Measurements from ENCODE around the gene WNT9A. TPM values are rescaled to one million over a fixed set of nuclear protein-coding genes. Genes with fewer than 3 reads are reported as not detected.

WNT9A gene
- total and polyA plus RNA-seq, 4 experiments from 2014 or later, result 0.08 to 0.15 (median 0.08) TPM; not detected in 1

GRCh38 chr1:227870366-227870765 lies 77.4 kb downstream of the WNT9A start:
- POLR2A ChIA-PET (ENCODE audit: partially characterized antibody), result interaction anchor here (0.9 to 5.0 kb wide), 7 partner anchors 9 to 107 kb away, joined by 3 to 49 read pairs (median 7); no protein-coding TSS in a partner anchor
- Mint-ChIP-seq H3K27me3 (peaks cover 0 to 3% of the 10 kb centered on the region in 2 donors), H3K9me3 (peaks cover 0 to 17% (median 3%) of the 10 kb centered on the region in 8 donors), H3K36me3 (peaks cover 0 to 2% of the 10 kb centered on the region in 2 donors), H3K4me3 (peak overlapping the region; percentile 63 to 91 (median 81)), H3K4me1 (peaks cover 35 to 70% (median 41%) of the 10 kb centered on the region in 4 donors), H3K27ac (peak overlapping the region; percentile 34 to 95 (median 85))
- H3K9me3 ChIP-seq (ENCODE audit: control insufficient read depth in 1 of 2, low read length in 2 of 2), result no peaks in the 10 kb centered on the region
- H3K36me3 ChIP-seq (ENCODE audit: insufficient read depth, low read length), result no peaks in the 10 kb centered on the region
- peaks cover 36% of the 10 kb centered on the region for H3K4me1 ChIP-seq (ENCODE audit: insufficient read depth, low read length)
- intact Hi-C loops (cut with micrococcal nuclease), result no loop called here
- DNase-seq, result no peak
- no peak overlapping the region for H3K27ac ChIP-seq (ENCODE audit: low read depth, low read length)
- H3K4me3 ChIP-seq (ENCODE audit: low read length in 2 of 2), result no peak overlapping the region
- H3K27me3 ChIP-seq (ENCODE audit: insufficient read depth, low read length), result no peaks in the 10 kb centered on the region
- CTCF ChIA-PET (ENCODE audit: partially characterized antibody), result interaction anchor here (1.0 to 1.5 kb wide), 5 partner anchors 75 to 107 kb away, joined by 3 to 7 read pairs (median 4); no protein-coding TSS in a partner anchor

GRCh38 chr1:227869851-227870305 lies 77.9 kb downstream of the WNT9A start:
- ChIA-PET CTCF (ENCODE audit: partially characterized antibody) (interaction anchor here (1.0 to 1.5 kb wide), 6 partner anchors 13 to 107 kb away, joined by 3 to 7 read pairs (median 4); no protein-coding TSS in a partner anchor), POLR2A (ENCODE audit: partially characterized antibody) (interaction anchor here (0.9 to 5.0 kb wide), 7 partner anchors 10 to 106 kb away, joined by 3 to 49 read pairs (median 7); no protein-coding TSS in a partner anchor)
- Mint-ChIP-seq H3K27ac (peak overlapping the region; percentile 34 to 95 (median 85)), H3K4me1 (peaks cover 35 to 70% (median 41%) of the 10 kb centered on the region in 4 donors), H3K4me3 (peak overlapping the region; percentile 63 to 91 (median 81)), H3K9me3 (peaks cover 0 to 19% (median 5%) of the 10 kb centered on the region in 8 donors), H3K36me3 (peaks cover under 1 to 2% of the 10 kb centered on the region in 2 donors), H3K27me3 (peaks cover 0 to 2% of the 10 kb centered on the region in 2 donors)
- no peaks in the 10 kb centered on the region for H3K27me3 ChIP-seq (ENCODE audit: insufficient read depth, low read length)
- peak overlapping the region in 1 of 2 donors; percentile 27 for H3K4me3 ChIP-seq (ENCODE audit: low read length in 2 of 2)
- no peaks in the 10 kb centered on the region for H3K9me3 ChIP-seq (ENCODE audit: control insufficient read depth in 1 of 2, low read length in 2 of 2)
- no peak overlapping the region for H3K27ac ChIP-seq (ENCODE audit: low read depth, low read length)
- peak in 3 of 5 donors; percentile 22 to 31 (median 24) for DNase-seq
- peaks cover 36% of the 10 kb centered on the region for H3K4me1 ChIP-seq (ENCODE audit: insufficient read depth, low read length)
- intact Hi-C loops (cut with micrococcal nuclease), result no loop called here
- H3K36me3 ChIP-seq (ENCODE audit: insufficient read depth, low read length), result no peaks in the 10 kb centered on the region

- Mint-ChIP-seq H3K27ac (peak overlapping the region in 6 of 7 donors; percentile 71 to 95 (median 82)), H3K36me3 (peaks cover 3 to 4% of the 10 kb centered on the region in 2 donors), H3K27me3 (peaks cover 0 to under 1% of the 10 kb centered on the region in 2 donors), H3K4me3 (peak overlapping the region in 7 of 8 donors; percentile 39 to 91 (median 80)), H3K4me1 (peaks cover 35 to 69% (median 41%) of the 10 kb centered on the region in 4 donors), H3K9me3 (peaks cover 2 to 21% (median 9%) of the 10 kb centered on the region in 8 donors)
- no peaks in the 10 kb centered on the region for H3K9me3 ChIP-seq (ENCODE audit: control insufficient read depth in 1 of 2, low read length in 2 of 2)
- H3K4me1 ChIP-seq (ENCODE audit: insufficient read depth, low read length), result peaks cover 36% of the 10 kb centered on the region
- no peak overlapping the region for H3K27ac ChIP-seq (ENCODE audit: low read depth, low read length)
- ChIA-PET POLR2A (ENCODE audit: partially characterized antibody) (interaction anchor here (0.9 to 5.0 kb wide), 7 partner anchors 10 to 106 kb away, joined by 3 to 49 read pairs (median 7); no protein-coding TSS in a partner anchor), CTCF (ENCODE audit: partially characterized antibody) (interaction anchor here (1.0 to 1.5 kb wide), 6 partner anchors 14 to 106 kb away, joined by 3 to 7 read pairs (median 4); no protein-coding TSS in a partner anchor)
- no peak for DNase-seq
- peak overlapping the region in 1 of 2 donors; percentile 27 for H3K4me3 ChIP-seq (ENCODE audit: low read length in 2 of 2)
- H3K36me3 ChIP-seq (ENCODE audit: insufficient read depth, low read length), result no peaks in the 10 kb centered on the region
- intact Hi-C loops (cut with micrococcal nuclease), result no loop called here
- no peaks in the 10 kb centered on the region for H3K27me3 ChIP-seq (ENCODE audit: insufficient read depth, low read length)
These were observed 78.4 kb downstream of the WNT9A start for GRCh38 chr1:227869279-227869842.

Small RNAs within 50 kb of the gene (microRNA-seq; reads per million reads assigned to microRNA genes)
- gene MIR5008 (ENCODE audit: borderline microRNAs expressed, borderline number of aligned reads, borderline replicate concordance), result not detected

Other genes with a start within 250 kb of the WNT9A start
- 10 to 100 TPM; 32.4 to 34.1 TPM for gene JMJD4, start 212.6 kb downstream of the WNT9A start, total RNA-seq
- 10 to 100 TPM; 22.6 to 26.9 TPM for gene JMJD4, start 212.6 kb downstream of the WNT9A start, polyA plus RNA-seq
- 10 to 100 TPM; 27.0 to 30.5 TPM for gene SNAP47, start 212.5 kb downstream of the WNT9A start, total RNA-seq
- 10 to 100 TPM; 46.6 to 53.6 TPM for gene SNAP47, start 212.5 kb downstream of the WNT9A start, polyA plus RNA-seq
- gene PRSS38, start 132.3 kb downstream of the WNT9A start, total RNA-seq, result not detected
- not detected for gene PRSS38, start 132.3 kb downstream of the WNT9A start, polyA plus RNA-seq
- not detected for gene WNT3A, start 59.1 kb upstream of the WNT9A start, total RNA-seq
- not detected for gene WNT3A, start 59.1 kb upstream of the WNT9A start, polyA plus RNA-seq
- 100 to 1,000 TPM; 265 to 270 TPM for gene ARF1, start 134.8 kb upstream of the WNT9A start, total RNA-seq
- 100 to 1,000 TPM; 493 to 600 TPM for gene ARF1, start 134.8 kb upstream of the WNT9A start, polyA plus RNA-seq
- gene C1orf35, start 155.4 kb upstream of the WNT9A start, total RNA-seq, result 10 to 100 TPM; 28.5 to 30.7 TPM
- gene C1orf35, start 155.4 kb upstream of the WNT9A start, polyA plus RNA-seq, result 10 to 100 TPM; 16.4 to 20.0 TPM
- 10 to 100 TPM; 57.8 to 64.5 TPM for gene MRPL55, start 161.4 kb upstream of the WNT9A start, total RNA-seq
- 100 to 1,000 TPM; 108 to 157 TPM for gene MRPL55, start 161.4 kb upstream of the WNT9A start, polyA plus RNA-seq
- gene GUK1, start 192.3 kb upstream of the WNT9A start, total RNA-seq, result 100 to 1,000 TPM; 179 to 185 TPM
- gene GUK1, start 192.3 kb upstream of the WNT9A start, polyA plus RNA-seq, result 100 to 1,000 TPM; 382 to 488 TPM
- gene GJC2, start 202.0 kb upstream of the WNT9A start, total RNA-seq, result under 1 TPM; 0.61 to 0.80 TPM
- gene GJC2, start 202.0 kb upstream of the WNT9A start, polyA plus RNA-seq, result not detected
- 10 to 100 TPM; 10.9 to 12.0 TPM for gene IBA57, start 217.9 kb upstream of the WNT9A start, total RNA-seq
- 1 to 10 TPM; 1.3 to 2.9 TPM for gene IBA57, start 217.9 kb upstream of the WNT9A start, polyA plus RNA-seq